HG02571 (cell line): ENCODE measurements around the gene SEPTIN5.
"Not testable (repeated sequence)": the region's sequence is repeated elsewhere in the genome, so short reads cannot be mapped to it uniquely, and the experiment has no call there.

Source experiments
- ATAC-seq: cut with Tn5 transposase; IDR thresholded peaks from one replicate; pipeline ENCODE4 v1.9.1; 2021; ENCODE audit warnings: mild to moderate bottlenecking, moderate library complexity; ENCODE audit not compliant: unreplicated experiment

Gene SEPTIN5

DNA sequence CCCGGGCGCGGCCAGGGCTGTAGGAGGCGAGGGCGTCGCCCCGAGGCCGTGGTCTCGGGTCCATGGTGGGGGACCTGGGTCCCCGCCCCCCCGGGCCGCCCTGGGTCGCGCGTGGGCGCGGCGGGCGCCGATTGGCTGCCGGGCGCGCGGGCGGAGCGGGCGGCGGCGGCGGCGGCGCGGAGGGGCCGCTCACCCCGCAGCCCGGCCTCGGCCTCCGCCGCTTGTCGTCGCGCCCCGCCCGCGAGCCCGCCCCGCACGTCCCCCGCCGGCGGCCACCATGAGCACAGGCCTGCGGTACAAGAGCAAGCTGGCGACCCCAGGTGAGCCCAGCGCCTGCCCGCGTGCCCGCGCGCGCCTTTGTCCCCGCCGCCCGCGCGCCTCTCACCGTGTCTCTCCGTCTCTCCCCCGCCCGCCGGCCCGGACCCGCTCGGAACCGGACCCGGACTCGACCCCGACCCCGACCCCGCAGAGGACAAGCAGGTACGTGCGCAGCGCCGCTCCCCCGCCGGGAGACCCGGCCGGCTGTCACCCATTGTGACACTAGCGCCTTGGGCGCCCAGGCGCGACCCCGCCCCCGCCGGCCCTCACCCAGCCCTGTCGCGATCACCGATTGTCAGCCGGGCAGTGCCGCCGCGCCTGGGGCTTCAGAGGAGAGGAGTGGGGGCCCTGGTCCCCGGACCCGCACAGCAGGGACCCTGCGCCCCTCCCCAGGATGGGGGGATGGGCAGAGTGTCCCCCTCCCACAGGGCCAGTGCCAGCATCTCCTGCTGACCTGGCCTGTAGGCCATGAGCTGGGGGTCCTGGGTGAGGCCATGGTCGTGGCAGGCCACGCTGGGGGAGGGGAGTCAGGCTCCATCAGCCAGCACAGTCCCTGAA, at the start of gene SEPTIN5:
Gene SEPTIN5 (plus strand): TSS at position 192 of the 876 bp plus-strand sequence. CDS start 86 bp downstream, at position 278.
- ATAC-seq = no peak

DNA sequence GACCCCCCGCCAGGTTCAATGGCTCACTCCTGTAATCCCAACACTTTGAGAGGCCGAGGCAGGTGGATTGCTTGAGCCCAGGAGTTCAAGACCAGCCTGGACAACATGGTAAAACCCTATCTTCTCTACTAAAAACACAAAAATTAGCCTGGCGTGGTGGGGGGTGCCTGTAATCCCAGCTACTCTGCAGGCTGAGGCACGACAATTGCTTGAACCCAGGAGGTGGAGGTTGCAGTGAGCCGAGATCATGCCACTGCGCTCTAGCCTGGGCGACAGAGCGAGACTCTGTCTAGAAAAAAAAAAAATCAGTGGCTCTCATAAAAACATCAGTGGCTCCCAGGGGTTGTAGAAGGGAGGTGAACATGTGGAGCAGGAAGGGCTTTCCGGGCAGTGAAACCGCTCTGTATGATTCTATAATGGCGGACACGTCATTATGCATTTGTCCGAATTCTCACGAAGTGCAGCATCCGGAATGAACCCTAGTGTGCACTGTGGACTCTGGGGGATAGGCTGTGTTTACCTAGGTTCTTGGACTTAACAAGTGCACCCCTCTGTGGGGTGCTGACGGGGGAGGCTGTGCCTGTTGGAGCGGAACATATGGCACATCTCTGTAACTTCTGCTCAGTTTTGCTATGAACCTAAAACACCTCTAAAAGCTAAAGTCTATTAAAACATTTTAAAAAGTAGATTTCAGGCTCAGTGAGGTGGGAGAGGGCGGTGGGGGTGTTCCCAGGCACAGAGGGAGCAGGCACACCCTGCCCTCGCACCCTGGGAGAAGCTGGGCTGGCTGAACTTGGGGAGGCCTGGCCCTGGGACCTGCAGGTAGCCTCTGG, 49.1 kb upstream of the SEPTIN5 start:
- ATAC-seq = no peak

DNA sequence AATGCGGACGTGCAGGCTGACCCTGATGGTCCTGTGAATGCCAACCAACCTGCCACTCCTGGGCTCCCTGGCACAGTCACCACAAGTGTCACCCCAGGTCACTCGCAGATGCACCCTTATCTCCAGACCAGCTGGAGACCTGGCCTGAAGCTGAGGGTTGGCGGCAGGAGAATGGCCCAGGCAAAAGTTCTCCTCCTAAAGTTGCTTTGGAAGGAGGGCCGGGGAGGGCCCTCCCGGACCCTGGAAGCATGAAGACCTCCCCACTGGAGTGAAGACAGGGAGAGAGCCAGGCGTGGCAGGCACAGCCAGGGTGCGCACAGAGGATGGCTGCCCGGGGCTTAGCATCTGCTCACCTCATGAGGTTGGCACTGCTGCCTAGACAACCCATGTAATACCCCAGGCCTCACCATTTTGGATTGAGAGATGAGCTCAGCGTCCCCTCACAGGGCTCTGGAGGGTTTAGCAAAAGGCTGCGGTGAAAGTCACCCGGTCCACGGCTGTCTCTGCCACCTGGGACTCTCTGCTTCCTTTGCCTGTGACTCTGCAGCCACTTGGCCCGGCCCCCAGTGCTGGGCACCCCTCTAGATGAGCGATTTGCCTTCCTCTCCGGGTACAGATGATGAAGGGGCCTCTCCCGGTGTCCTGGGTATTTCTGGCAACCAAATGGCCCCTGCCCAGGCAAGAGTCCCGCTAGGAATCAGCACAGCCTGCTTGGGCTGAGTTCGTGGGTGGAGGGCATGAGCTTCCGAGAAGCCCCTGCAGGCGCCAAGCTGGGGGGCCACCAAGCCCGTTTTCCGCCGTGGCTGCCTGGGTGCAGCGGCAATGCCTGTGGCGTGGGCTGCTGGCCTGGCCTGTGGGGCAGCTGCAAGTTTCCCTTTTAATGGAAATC, 48.3 kb upstream of the SEPTIN5 start:
- ATAC-seq = no peak

DNA sequence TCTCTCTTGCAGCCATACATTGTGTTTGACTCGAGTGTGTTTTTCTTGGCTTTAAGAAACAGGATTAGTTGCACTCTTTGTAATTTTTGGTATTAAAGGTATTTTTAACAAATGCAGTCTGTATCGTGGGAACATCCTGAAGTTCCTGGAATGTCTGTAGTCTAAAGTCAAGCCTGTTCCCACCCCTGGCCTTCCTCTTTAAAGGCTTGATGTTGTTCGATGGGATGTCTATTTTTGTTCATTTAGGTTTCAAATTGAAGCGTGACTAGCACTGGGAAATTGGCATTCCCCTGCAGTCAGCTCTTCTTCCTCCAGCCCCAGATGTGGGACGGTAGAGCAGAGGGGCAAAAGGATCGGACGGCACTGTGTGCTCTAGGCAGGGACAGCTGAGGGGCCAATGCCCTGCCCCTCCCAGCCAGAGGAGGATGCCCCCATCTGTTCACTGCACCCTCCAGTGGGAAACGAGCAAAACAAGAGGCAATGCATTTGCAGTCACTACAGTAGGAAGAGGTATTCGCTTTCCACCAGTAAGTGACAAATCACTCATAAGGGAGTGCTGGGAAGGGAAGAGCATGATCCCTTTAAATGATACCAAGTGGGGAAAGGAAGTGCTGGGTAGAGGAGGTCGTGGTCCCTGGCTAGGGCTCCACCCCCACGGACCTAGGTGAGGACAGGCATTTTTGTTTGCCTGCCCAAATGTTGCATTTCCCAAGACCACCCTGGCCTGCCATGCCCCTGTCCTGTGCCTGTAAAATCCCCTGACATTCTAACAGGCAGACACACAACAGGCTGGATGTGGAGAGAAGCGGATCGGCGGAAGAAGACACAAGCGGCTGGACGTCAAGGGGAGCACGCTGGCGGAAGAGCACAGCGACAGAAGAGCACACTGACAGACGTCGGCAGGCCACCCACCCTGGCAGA, 47.4 kb upstream of the SEPTIN5 start:
- ATAC-seq = no peak

DNA sequence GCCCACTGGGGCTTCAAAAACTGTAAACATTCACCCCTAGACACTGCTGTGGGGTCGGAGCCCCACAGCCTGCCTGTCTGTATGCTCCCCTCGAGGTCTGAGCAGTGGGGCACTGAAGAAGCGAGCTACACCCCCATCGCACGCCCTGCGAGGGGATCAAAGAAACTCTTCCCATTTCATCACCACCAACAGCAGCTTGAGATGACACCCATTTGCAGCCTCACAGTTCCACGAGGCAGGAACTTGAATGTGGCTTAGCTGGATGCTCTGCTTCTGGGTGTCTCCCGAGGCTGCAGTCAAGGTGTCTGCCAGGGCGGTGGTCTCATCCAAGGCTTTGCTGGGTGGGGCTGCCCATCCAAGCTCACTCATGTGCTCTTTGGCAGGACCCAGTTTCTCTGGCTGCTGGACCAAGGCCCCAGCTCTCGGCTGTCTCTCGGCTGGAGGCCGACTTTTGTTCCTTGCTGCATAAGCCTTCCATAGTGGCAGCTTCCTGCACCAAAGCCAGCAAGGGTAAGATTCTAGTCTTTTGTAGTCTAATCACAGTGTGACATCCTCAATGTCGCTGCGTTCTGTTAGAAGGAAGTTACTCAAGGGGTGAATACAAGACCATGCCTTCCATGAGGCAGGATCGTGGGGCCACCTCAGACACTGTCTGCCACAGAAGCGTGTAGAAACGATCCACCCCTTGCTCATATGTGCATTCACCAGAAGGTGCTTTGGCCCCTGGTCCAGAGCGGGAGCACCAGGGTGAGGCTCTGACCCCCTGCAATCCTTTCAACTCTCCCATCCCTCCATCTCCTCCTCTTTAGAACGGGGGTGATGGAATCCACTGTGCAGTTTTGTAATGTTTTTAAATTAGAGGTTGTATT, 46.2 kb upstream of the SEPTIN5 start:
- ATAC-seq = no peak

DNA sequence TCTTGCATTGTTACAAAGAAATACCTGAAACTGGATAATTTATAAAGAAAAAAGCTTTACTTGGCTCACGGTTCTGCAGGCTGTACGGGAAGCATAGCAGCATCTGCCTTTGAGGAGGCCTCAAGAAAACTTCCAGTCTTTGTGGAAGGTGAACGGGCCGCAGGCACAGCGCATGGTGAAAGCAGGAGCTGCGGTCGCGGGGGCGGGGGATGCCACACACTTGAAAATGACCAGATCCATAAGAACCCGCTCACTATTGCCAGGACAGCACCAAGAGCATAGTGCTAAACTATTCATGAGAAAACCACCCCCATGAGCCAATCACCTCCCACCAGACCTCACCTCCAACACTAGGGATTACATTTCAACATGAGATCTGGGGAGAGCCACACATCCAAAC, 45.6 kb upstream of the SEPTIN5 start:
- no peak for ATAC-seq

DNA sequence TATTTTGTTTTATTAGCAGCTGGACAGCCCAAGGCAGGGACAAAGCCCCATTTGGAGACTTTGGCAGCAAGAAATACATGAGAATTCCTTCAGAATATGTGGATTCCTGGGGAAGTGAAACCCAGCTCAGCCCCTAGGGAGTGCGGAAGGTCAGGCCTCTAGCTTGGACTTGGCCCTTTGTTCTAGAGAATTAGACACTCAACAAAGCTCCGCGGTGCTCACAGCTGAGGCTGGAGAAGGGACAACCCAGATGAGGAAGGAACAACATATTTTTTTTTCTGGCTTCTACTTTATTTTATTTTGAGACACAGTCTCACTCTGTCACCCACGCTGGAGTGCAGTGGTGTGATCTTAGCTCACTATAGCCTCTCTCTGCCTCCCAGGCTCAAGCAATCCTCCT, 44.7 kb upstream of the SEPTIN5 start:
- ATAC-seq = no peak

DNA sequence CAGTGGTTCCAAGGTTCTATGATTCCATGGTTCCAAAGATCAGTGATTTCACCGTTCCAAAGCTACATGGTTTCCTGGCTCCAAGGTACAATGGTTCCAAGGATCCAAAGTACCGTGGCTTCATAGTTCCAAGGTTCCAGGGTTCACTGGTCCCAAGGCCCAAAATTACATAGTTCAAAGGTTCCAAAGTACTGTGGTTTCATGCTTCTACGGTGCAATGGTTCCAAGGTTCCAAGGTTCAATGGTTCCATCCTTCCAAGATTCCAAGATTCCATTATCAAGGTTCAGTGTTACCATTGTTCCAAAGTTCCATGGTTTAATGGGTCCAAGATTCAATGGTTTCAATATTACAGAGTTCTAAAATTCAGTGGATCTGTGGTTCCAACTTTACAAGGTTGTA, 43.0 kb upstream of the SEPTIN5 start:
- ATAC-seq = no peak

DNA sequence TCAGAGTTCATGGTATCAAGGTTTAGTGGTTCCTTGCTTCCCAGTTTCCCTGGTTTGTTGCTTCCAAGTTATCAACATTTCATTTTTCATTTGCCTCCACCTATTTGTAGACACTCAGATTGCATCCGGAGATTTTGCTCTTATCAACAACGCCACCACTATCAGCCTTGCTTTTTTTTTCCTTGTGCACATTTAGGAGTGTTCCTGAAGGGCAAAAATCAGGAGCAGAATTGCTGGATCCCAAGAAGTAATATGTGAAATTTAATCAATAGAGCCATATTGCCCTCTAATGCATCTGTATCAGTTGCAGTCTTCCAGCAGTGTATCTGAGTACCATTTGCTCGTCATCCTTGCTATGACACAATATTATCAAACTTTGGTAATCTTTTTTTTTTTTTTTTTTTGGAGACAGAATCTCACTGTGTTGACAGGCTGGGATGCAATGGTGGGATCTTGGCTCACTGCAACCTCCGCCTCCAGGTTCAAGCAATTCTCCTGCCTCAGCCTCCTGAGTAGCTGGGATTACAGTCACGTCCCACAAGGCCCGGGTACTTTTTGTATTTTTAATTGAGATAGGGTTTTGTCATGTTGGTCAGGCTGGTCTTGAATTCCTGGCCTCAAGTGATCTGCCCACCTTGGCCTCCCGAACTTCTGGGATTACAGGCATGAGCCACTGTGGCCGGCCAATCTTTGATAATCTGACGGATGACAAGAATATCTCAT, 42.1 kb upstream of the SEPTIN5 start:
- ATAC-seq = no peak

DNA sequence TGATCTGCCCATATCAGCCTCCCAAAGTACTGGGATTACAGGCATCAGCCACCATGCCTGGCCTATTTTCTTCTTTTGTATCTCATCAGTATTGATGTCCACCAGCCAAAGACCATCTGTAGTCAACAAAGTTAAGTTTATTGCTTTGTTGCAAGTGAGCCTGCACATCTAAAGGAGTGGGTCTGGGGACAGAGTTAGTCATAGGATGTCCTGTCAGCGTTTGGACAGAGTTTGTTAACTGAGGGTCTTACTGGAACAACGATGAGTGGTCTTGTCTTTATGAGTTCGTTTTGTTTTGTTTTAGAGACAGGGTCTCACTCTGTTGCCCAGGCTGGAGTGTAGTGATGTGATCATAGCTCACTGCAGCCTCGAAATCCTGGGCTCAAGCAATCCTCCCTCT, 40.6 kb upstream of the SEPTIN5 start:
- ATAC-seq = no peak

DNA sequence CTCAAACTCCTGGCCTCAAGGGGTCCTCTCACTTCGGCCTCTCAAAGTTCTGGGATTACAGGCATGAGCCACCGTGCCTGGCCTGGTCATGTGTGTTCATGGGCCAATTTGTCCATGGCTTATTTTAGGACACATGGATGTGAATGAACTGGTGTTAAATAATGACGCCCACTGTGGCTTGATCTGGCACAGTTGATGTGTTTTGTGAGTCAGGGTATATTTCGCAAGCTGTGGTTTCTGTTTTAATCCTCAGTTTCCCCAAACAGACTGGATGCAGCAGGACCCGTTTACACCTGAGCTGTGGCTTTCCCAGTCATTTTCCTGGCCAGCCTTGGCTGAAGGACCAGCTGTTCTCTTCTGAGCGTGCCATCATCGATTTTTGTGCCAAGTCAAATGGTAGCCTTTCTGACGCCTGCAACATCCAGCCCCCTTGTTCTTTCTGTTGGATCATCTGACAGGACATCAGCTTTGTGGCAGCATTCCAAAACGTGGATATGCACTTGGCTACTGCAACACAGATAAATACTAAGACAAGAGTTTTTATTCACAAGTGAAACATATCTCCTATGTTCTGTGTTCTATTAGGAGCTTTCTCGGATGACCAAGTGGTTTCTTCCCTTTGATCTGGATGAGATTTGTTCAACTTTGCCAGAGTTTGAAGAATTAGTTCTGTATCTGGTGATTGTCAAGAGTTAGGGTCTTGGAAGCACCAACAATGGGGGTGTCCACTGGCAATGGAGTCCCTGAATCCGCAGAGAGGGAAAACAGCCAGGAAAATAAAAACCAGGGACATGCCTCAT, 40.0 kb upstream of the SEPTIN5 start:
- no peak for ATAC-seq

DNA sequence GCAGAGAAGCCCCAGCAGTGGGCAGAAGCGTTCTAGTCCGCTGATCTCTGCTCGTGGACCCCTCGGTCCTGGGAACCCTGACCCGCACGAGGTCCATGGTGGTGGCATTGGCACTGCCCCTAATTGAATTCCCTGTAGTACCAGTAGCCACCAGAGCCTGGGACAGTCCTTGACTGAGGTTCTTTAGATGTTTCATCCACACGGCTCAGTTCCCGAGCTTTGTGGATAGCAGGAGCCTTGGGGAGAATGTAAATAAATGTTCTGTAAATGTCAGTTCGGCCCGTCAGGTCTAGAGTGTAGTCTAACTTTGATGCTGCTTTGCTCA, 39.4 kb upstream of the SEPTIN5 start:
- ATAC-seq = no peak

DNA sequence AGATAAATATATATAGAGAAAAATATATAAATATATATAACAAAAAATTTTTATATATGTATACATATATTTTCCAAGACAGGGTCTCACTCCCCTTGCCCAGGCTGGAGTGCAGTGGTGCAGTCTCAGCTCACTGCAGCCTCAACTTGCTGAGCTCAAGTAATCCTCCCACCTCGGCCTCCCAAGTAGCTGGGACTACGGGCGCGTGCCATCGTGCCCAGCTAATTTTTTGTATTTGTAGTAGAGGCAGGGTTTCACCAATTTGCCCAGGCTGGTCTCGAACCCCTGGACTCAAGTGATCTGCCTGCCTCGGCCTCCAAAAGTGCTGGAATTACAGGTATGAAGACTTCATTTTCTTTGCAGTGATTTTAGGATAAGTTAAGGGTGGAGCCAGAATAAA, 38.9 kb upstream of the SEPTIN5 start:
- ATAC-seq = no peak

DNA sequence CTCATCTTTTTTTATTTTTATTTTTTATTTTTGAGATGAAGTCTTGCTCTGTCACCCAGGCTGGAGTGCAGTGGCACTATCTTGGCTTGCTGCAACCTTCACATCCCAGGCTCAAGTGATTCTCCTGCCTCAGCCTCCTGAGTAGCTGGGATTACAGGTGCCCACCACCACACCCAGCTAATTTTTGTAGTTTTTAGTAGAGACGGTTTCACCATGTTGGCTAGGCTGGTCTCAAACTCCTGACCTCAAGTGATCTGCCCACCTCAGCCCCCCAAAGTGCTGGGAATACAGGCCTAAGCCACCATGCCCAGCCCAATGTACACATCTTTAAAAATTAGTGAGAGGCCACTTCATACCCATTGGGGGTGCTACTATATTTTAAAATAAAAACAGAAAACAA, 37.9 kb upstream of the SEPTIN5 start:
- not testable (repeated sequence) for ATAC-seq

DNA sequence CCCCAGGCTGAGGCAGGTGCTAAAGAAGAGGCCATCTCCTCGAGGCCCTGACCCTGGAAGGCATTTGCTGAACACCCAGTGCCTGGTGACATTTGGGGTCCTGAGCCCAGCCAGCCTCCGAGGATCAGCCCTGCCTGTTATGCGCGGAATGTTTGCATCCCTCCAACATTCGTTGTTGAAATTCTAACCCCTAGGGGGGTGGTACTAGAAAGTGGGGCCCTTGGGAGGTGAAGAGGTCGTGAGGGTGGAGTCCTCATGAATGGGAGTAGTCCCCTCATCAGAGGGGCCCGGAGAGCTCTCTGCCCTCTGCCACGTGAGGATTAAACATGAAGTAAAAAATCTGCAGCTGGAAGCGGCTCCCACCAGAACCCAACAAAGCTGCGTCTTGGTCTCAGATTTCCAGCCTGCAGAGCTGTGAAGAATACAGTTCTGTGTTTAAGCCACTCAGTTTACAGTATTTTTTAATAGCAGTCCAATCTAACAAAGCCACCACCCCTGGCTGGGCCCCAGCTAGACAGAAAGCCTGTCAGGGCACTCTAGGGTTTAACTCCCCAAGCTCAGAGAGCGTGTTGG, 35.3 kb upstream of the SEPTIN5 start:
- ATAC-seq = no peak

DNA sequence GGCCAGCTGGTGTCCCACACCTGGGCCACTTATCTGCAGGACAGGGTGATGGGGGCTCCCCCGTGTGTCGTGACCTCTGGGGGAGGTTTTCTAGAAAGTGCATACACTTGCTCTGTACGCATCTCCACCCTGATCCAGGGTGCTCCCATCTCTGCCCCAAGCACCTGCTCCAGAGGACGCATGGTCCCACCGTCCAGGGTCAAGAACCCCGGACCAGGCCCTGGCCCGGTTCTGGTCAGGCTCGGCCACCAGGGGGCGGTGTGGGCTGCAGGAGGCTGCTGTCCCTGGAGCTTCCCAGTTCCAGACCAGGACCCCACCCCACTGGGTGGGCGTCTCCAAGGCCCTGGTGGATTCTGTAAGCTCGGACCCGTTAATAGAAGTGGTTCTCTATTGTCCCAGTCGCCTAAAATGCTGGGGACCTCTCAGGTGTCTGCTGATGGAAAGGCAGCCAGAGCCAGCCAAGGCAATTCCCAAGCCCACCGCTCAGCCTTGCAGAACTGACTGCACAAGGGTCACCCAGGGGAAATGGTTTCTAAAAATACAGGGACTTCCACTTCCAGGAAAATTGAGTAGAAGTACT, 34.7 kb upstream of the SEPTIN5 start:
- ATAC-seq = no peak

DNA sequence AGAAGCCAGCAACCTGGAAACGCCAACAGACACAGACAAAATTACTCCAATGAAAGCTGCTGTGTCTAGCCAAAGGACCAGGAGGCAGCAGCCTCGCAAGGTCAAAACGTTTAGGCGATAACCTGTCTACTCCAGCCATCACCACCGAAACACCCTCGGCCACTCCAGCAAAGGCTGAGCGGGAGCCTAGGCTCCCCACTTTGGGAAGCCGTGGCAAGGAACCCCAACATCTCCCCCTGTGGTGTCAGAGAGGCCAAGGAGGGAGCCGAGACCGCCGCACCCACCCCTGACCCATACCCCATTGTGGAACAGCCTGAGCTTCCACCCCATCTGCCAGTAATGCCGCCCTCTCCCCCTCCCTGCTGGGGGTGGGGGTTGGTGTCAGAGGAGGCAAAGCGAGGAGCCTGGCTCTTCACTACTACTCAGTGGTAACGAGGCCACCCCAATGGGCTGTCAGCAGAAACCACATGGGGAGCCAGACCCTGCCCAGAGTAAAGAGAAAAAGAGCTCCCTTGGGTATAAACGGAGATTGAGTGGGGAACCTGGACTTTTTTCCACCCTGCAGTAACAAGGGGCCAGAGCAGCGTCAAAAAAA, 33.9 kb upstream of the SEPTIN5 start:
- ATAC-seq = no peak
